Measurements from ENCODE around the gene GNA15. TPM values are rescaled to one million over a fixed set of nuclear protein-coding genes. Genes with fewer than 3 reads are reported as not detected.

The GNA15 gene
- total RNA-seq, 3 donors from 2014 or later = 7.8 to 16.2 (median 8.5) TPM

DNA sequence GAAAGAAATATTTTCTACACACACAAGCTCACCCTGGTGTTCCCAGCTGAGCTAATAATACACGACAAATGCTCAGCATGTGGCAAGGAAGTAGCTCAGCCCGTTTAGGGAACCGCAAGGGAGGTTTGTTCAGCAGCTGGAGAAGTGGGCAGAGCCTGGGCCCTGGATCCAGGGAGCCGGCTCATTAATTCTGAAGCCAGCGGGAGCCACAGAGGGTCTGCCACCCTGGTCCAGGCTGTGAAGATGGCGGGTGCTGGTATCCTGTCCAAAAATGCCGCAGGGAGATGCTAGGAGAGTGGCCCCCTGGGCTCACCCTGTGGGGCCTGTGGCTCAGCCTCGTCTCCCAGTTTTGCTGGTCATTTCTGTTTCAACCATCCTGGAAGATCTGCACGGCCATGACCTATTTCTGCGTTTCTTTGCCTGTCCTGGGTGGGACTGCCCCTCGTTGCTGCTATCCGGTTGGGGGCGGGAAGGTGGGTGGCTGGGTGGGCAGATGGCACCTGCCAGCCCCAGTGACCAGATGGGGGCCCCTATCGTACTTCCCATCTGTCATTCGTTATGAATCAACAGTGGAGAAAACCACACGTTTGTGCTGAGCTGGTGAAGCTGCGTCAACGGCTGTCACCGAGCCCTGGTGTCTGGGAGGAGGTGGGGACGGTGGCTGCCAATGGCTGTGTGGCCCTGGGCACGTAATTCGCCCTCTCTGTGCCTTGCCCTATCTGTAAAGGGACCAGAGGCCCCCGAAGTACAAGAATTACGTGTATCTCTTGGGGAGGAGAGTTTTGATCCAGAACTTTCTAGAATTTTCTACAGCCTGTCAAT lies 2.7 kb upstream of the GNA15 start:
- no peak for DNase-seq (ENCODE audit: low spot score in 2 of 2)
- Histone ChIP-seq H3K9me3 (no peaks in the 10 kb centered on the region), H3K27ac (peak overlapping the region; percentile 82), H3K4me1 (no peaks in the 10 kb centered on the region), H3K36me3 (no peaks in the 10 kb centered on the region), H3K27me3 (no peaks in the 10 kb centered on the region), H3K4me3 (peak overlapping the region in 2 of 3 donors; percentile 7 to 40)
- TF ChIP-seq CTCF (IDR thresholded peaks at IDR 0.05) (no peak), POLR2A (IDR thresholded peaks at IDR 0.05) (no peak), POLR2AphosphoS5 (IDR thresholded peaks at IDR 0.05) (no peak)
- intact Hi-C loops (cut with DNase I; ENCODE audit: low total_unique reads) = no loop called here

DNA sequence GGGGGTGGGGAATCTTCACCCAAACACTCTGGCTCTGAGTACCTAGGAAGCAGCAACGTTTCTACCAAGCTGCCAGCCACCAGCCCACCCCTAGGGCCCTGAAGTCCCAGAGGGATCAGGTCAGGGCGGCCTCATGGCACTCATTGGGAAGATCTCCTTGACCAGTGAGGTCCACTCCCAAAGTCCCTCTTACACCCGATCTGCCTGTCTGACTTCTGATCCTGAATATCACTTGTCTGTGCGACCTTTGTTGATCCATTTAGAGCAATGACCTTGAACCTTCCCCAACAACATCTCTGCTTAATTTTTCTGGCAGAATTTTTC lies 2.1 kb upstream of the GNA15 start:
- intact Hi-C loops (cut with DNase I; ENCODE audit: low total_unique reads) = no loop called here
- no peaks in the 10 kb centered on the region for H3K36me3 ChIP-seq
- no peak overlapping the region for H3K4me3 ChIP-seq
- no peaks in the 10 kb centered on the region for H3K4me1 ChIP-seq
- DNase-seq (ENCODE audit: low spot score in 2 of 2) = no peak
- H3K9me3 ChIP-seq = no peaks in the 10 kb centered on the region
- TF ChIP-seq POLR2A (IDR thresholded peaks at IDR 0.05) (no peak), POLR2AphosphoS5 (IDR thresholded peaks at IDR 0.05) (no peak), CTCF (IDR thresholded peaks at IDR 0.05) (no peak)
- H3K27ac ChIP-seq = peak overlapping the region; percentile 82
- H3K27me3 ChIP-seq = no peaks in the 10 kb centered on the region

DNA sequence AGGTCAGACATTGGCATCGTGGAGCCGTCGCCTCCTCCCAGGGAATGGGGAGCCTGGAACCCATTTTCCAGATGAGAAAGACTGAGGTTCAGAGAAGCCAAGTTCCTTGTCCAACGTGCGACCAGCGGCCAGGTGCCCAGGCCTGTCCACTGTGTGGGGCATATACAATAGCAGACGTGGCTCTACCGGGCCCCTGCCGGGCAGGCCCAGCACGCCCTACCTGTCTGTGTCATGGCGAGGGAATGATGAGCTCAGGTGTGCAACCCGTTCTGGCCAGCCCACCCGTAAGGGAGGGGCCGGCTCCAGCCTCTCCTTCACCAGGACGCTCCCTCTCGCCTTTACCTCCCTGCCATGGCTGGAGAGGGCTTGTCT lies 837 bp downstream of the GNA15 start:
- TF ChIP-seq CTCF (IDR thresholded peaks at IDR 0.05) (no peak), POLR2AphosphoS5 (IDR thresholded peaks at IDR 0.05) (no peak), POLR2A (IDR thresholded peaks at IDR 0.05) (no peak)
- no peaks in the 10 kb centered on the region for H3K9me3 ChIP-seq
- H3K27ac ChIP-seq = peak overlapping the region; percentile 74 to 75
- DNase-seq (ENCODE audit: low spot score in 2 of 2) = no peak
- peak overlapping the region; percentile 44 to 69 (median 53) for H3K4me3 ChIP-seq
- intact Hi-C loops (cut with DNase I; ENCODE audit: low total_unique reads) = no loop called here
- no peaks in the 10 kb centered on the region for H3K36me3 ChIP-seq
- no peaks in the 10 kb centered on the region for H3K27me3 ChIP-seq
- H3K4me1 ChIP-seq = no peaks in the 10 kb centered on the region

GRCh38 chr19:3137119-3137518 lies 1.3 kb downstream of the GNA15 start:
- Histone ChIP-seq H3K27ac (peak overlapping the region in 1 of 2 donors; percentile 74), H3K4me1 (no peaks in the 10 kb centered on the region), H3K36me3 (no peaks in the 10 kb centered on the region), H3K27me3 (no peaks in the 10 kb centered on the region), H3K9me3 (no peaks in the 10 kb centered on the region), H3K4me3 (peak overlapping the region; percentile 44 to 69 (median 53))
- no peak for DNase-seq (ENCODE audit: low spot score in 2 of 2)
- intact Hi-C loops (cut with DNase I; ENCODE audit: low total_unique reads) = no loop called here
- TF ChIP-seq POLR2A (IDR thresholded peaks at IDR 0.05) (no peak), CTCF (IDR thresholded peaks at IDR 0.05) (no peak), POLR2AphosphoS5 (IDR thresholded peaks at IDR 0.05) (no peak)

DNA sequence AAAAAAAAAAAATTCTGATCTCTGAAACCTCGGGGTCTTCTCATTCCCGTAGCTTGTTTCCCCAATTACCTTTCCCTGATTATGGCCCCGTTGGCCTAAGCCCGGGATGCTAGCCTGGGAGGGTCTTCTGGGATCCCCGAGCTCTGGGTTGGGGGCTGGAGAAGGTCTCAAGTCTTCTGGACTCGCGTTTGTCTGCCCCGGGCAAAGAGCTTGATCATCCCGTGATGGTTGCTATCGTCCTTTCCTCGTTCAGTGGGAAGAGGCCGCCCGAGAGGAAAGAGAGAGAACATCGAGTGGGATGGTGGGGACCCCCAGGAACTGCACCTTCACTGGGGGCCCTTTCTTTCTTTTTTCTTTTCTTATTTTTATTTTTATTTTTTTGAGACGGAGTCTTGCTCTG lies 2.4 kb downstream of the GNA15 start:
- Histone ChIP-seq H3K27me3 (no peaks in the 10 kb centered on the region), H3K9me3 (no peaks in the 10 kb centered on the region), H3K4me1 (no peaks in the 10 kb centered on the region), H3K36me3 (no peaks in the 10 kb centered on the region), H3K4me3 (no peak overlapping the region), H3K27ac (no peak overlapping the region)
- no peak for DNase-seq (ENCODE audit: low spot score in 2 of 2)
- TF ChIP-seq POLR2A (IDR thresholded peaks at IDR 0.05) = no peak
- TF ChIP-seq POLR2AphosphoS5 (IDR thresholded peaks at IDR 0.05) = no peak
- no peak for TF ChIP-seq CTCF (IDR thresholded peaks at IDR 0.05)
- intact Hi-C loops (cut with DNase I; ENCODE audit: low total_unique reads) = no loop called here

Measured in breast epithelium (tissue), 4 donors.